ENCODE results near the gene NME4.

NME4 gene

DNA sequence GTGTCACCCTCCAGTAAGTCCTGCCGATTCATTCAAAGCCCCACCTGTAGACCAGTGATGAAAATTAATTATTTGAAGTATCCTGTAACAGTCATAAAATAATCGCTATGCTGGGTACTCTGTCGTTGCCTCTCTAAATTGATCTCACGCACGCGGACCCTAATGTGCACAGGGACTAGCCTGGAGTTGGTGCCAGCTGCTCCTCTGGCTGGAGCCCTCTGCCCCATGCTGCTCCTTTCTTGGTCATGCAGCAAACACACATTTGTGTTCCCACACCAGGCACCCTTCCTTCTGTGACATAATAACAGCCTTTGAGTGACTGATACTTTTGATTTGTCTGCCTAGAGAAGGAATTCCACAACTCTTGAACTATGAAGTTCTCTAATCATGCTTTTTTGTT, 44.4 kb downstream of the NME4 start:
- no peak for DNase-seq

DNA sequence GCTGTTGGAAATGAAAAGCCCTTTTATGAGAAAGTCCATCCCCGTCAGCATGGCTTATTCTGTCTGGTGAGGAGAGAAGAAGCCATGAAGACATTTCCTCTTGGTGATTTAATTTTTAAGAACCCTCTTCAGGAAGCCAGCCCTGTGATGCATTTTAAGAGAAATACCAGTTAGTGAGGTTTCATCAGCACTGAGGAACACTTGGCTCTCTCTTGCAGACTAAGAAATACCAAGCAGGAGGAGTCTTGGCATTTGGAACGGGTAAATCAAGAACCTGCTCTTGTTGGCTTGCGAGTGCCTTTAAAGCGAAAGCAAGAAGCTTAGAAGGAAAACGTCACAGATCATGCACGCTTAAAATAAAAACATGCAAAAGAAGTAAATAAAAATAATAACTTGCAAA, 46.0 kb downstream of the NME4 start:
- DNase-seq = no peak

DNA sequence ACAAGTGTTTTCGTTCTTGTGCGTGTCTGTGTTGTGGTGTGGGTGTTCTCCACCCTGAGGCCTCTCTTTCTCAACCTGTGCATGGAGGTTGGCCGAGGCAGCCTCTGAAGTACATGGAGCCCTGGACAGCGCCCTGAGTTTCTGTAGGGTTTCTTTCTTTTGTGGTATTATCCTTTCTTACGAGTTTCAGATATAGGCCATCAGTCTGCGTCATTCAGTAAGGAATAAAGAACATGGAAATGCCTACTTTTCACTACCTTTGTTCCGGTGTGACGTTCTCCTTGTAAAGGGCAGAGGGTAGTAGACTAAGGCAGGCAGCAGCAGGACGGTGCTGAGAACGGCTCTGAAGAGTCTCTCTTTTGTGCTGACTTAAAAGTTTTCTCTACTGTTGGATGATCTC, 47.0 kb downstream of the NME4 start:
- DNase-seq = no peak

DNA sequence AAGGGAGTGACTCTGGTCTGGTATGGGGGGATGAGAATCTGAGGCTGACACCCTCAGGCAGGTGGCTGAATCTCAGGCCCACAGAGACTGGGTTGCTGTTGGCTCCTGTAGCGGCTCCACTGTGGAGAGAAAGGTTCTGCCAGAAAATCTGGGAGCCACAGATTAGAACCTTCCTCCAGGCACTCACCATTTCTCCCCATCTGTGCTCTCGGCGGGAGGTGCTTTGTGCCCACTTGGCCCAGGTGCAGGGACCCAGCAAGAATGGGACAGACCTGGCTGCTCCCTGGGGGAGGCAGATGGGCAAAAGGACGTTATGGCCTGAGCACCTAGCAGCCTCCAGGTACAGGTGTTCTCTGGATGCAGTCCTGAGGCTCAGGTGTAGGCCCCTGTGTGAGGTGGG, 48.6 kb downstream of the NME4 start:
- DNase-seq = no peak

Data from activated CD8-positive, alpha-beta memory T cell treated with anti-CD3 and anti-CD28 coated beads, Interleukin-2, amount 50 U/mL, for 48 hours (primary cell).